Pancreas (tissue), 10 donors: ENCODE measurements around the gene TRAPPC2L. TPM values are rescaled to one million over a fixed set of nuclear protein-coding genes. Genes with fewer than 3 reads are reported as not detected.

Experiments used
- ATAC-seq, 4 donors: fragments of 200-7000 bp; cut with Tn5 transposase; one replicate each; pipeline versions ENCODE4 v1.8.0 to v1.9.1; 2020; ENCODE audit warnings: mild to moderate bottlenecking in 4 of 4, moderate library complexity in 4 of 4
- DNase-seq, 6 donors: peaks; one replicate each; pipeline ENCODE4 v3.0.0-alpha.2; 2020
- FAIRE-seq: peaks from 2 replicates; lab custom pipeline; 2012; peaks lifted over from hg19 to GRCh38; lab: Jason Lieb, UNC
- H3K27ac ChIP-seq, 4 donors: fragments of 200-600 bp; sonication (generic); 1 replicate in 3 of 4; 2 replicates in 1 of 4; pipeline versions ENCODE4 v1.5.0 to v1.8.0; 2020
- H3K27me3 ChIP-seq, 4 donors: fragments of 200-600 bp; one replicate each; pipeline ENCODE4 v1.8.0; 2021
- H3K36me3 ChIP-seq, 3 donors: fragments of 200-600 bp; sonication (generic) in 1 of 3; one replicate each; pipeline versions ENCODE4 v1.5.0 to v1.8.0; 2020 to 2021
- H3K4me1 ChIP-seq, 3 donors: fragments of 200-600 bp; one replicate each; pipeline ENCODE4 v1.8.0; 2021
- H3K4me3 ChIP-seq, 4 donors: fragments of 200-600 bp; sonication (generic) in 2 of 4; one replicate each; pipeline versions ENCODE4 v1.5.0 to v1.8.0; 2020 to 2021
- H3K9me3 ChIP-seq, 4 donors: fragments of 200-600 bp; one replicate each; pipeline ENCODE4 v1.8.0; 2021
- CTCF ChIP-seq, 4 donors: fragments of 200-600 bp; sonication (generic) in 3 of 4; IDR thresholded peaks; one replicate each; pipeline versions ENCODE4 v1.5.0 to v1.8.0; 2021; ENCODE audit warnings: antibody characterized with exemption in 4 of 4
- WGBS, 2 donors: extraction: QIAGEN DNeasy Blood & Tissue Kit; methylation state at CpG; one replicate each; pipeline ENCODE4 v1.1.7; 2013; 5-methylcytosine and 5-hydroxymethylcytosine counted together
- intact Hi-C, 3 donors: fragments of 100-400 bp; cut with DNase I; formaldehyde crosslinking; loops; one replicate each; pipeline versions ENCODE4 v1.11.1 to v1.14.2; 2022
- polyA plus RNA-seq, 2 donors: library from polyadenylated mRNA; stranded (reverse); fragments of 200-250 nt; gene quantifications; one replicate each; pipeline ENCODE4 v1.2.3, GENCODE V29; 2013
- total RNA-seq, 6 donors: library from RNA; stranded (reverse); fragmentation: NEBNext Ultra II Directional in 4 of 6; extraction: Animal tissue kit (Norgen Biotek cat#: 25700) in 4 of 6; gene quantifications; one replicate each; pipeline versions ENCODE4 v1.2.1 to v1.2.4, GENCODE V29; 2021 to 2023
- donor health status: healthy with polysubstance abuse.
- donor health status: DM: no; HTN: no; CAD: no; lungs with moderate emphysema.
- donor health status: DM: no; HTN: no; CAD: no.
- donor health status: control.
- donor health status: control.
- donor health status: Bipolar disorder and iron deficiency.
- donor health status: DM: yes; HTN: yes; CAD: no.
- donor health status: DM: no; HTN: no; CAD: no.
- donor health status: DM: no; HTN: no; CAD: no.
- donor health status: DM: yes; HTN: yes; CAD: no.

Gene TRAPPC2L
- total and polyA plus RNA-seq, 8 donors: 16.0 to 55.2 (median 27.4) TPM

GRCh38 chr16:88911136-88911945, 54.4 kb downstream of the TRAPPC2L start:
- peaks cover 0 to 20% (median 20%) of the 10 kb centered on the region in 3 donors for H3K4me1 ChIP-seq
- no peaks in the 10 kb centered on the region for H3K36me3 ChIP-seq
- H3K4me3 ChIP-seq: no peak overlapping the region
- no peaks in the 10 kb centered on the region for H3K27me3 ChIP-seq
- peak in 1 of 6 donors; percentile 39 for DNase-seq
- H3K9me3 ChIP-seq: no peaks in the 10 kb centered on the region
- intact Hi-C loops: no loop called here
- FAIRE-seq: no peak
- TF ChIP-seq CTCF (IDR thresholded peaks at IDR 0.05): no peak
- 64 to 82% methylated on average over 36 of the region's 36 CpGs for WGBS, 2 donors
- H3K27ac ChIP-seq: no peak overlapping the region
- ATAC-seq: peak in 1 of 4 donors; percentile 2

- Histone ChIP-seq H3K4me3 (no peak overlapping the region), H3K4me1 (peaks cover 0 to 20% (median 20%) of the 10 kb centered on the region in 3 donors), H3K27me3 (no peaks in the 10 kb centered on the region), H3K27ac (no peak overlapping the region), H3K36me3 (no peaks in the 10 kb centered on the region), H3K9me3 (no peaks in the 10 kb centered on the region)
- TF ChIP-seq CTCF (IDR thresholded peaks at IDR 0.05): no peak
- FAIRE-seq (no peak), DNase-seq (no peak), ATAC-seq (no peak)
- intact Hi-C loops: no loop called here
- WGBS, 2 donors: 89 to 92% methylated on average over 16 of the region's 16 CpGs
These were observed 55.0 kb downstream of the TRAPPC2L start for GRCh38 chr16:88911946-88912310.

Other genes with a start within 250 kb of the TRAPPC2L start
- gene IL17C, start 218.6 kb upstream of the TRAPPC2L start, total RNA-seq: not detected
- gene IL17C, start 218.6 kb upstream of the TRAPPC2L start, polyA plus RNA-seq: under 1 TPM in 1 of 2 donors, not detected in 1; 0.14 TPM
- 100 to 1,000 TPM in 2 of 6 donors, 10 to 100 TPM in 4; 38.0 to 135 (median 58.8) TPM for gene CYBA, start 206.1 kb upstream of the TRAPPC2L start, total RNA-seq
- 10 to 100 TPM; 63.3 to 85.9 TPM for gene CYBA, start 206.1 kb upstream of the TRAPPC2L start, polyA plus RNA-seq
- 10 to 100 TPM; 12.7 to 20.7 (median 15.3) TPM for gene MVD, start 194.0 kb upstream of the TRAPPC2L start, total RNA-seq
- 10 to 100 TPM; 41.8 to 46.6 TPM for gene MVD, start 194.0 kb upstream of the TRAPPC2L start, polyA plus RNA-seq
- gene SNAI3, start 170.6 kb upstream of the TRAPPC2L start, total RNA-seq: 1 to 10 TPM in 1 of 6 donors, under 1 TPM in 5; 0.19 to 1.9 (median 0.69) TPM
- 1 to 10 TPM in 1 of 2 donors, under 1 TPM in 1; 0.72 to 1.2 TPM for gene SNAI3, start 170.6 kb upstream of the TRAPPC2L start, polyA plus RNA-seq
- 10 to 100 TPM in 4 of 6 donors, 1 to 10 TPM in 2; 9.7 to 18.0 (median 10.9) TPM for gene RNF166, start 150.7 kb upstream of the TRAPPC2L start, total RNA-seq
- 10 to 100 TPM; 23.4 to 40.9 TPM for gene RNF166, start 150.7 kb upstream of the TRAPPC2L start, polyA plus RNA-seq
- gene CTU2, start 150.6 kb upstream of the TRAPPC2L start, total RNA-seq: 10 to 100 TPM in 3 of 6 donors, 1 to 10 TPM in 3; 8.1 to 13.3 (median 10.0) TPM
- gene CTU2, start 150.6 kb upstream of the TRAPPC2L start, polyA plus RNA-seq: 10 to 100 TPM; 20.3 to 21.9 TPM
- 10 to 100 TPM; 16.3 to 72.0 (median 23.9) TPM for gene PIEZO1, start 71.9 kb upstream of the TRAPPC2L start, total RNA-seq
- gene PIEZO1, start 71.9 kb upstream of the TRAPPC2L start, polyA plus RNA-seq: 100 to 1,000 TPM; 189 to 255 TPM
- 1 to 10 TPM in 4 of 6 donors, under 1 TPM in 2; 0.12 to 1.8 (median 1.4) TPM for gene CDT1, start 53.3 kb upstream of the TRAPPC2L start, total RNA-seq
- under 1 TPM; 0.30 to 0.35 TPM for gene CDT1, start 53.3 kb upstream of the TRAPPC2L start, polyA plus RNA-seq
- gene APRT, start 45.2 kb upstream of the TRAPPC2L start, total RNA-seq: 10 to 100 TPM; 38.8 to 85.4 (median 61.6) TPM
- 10 to 100 TPM; 82.7 to 88.2 TPM for gene APRT, start 45.2 kb upstream of the TRAPPC2L start, polyA plus RNA-seq
- gene GALNS, start 180 bp upstream of the TRAPPC2L start, total RNA-seq: 10 to 100 TPM in 2 of 6 donors, 1 to 10 TPM in 4; 5.7 to 19.2 (median 7.2) TPM
- gene GALNS, start 180 bp upstream of the TRAPPC2L start, polyA plus RNA-seq: 10 to 100 TPM; 18.0 to 26.1 TPM
- gene PABPN1L, start 9.5 kb downstream of the TRAPPC2L start, total RNA-seq: under 1 TPM in 3 of 6 donors, not detected in 3; 0.23 to 0.35 (median 0.24) TPM
- under 1 TPM; 0.63 to 0.65 TPM for gene PABPN1L, start 9.5 kb downstream of the TRAPPC2L start, polyA plus RNA-seq
- gene CBFA2T3, start 120.1 kb downstream of the TRAPPC2L start, total RNA-seq: 10 to 100 TPM; 16.7 to 27.0 (median 21.9) TPM
- gene CBFA2T3, start 120.1 kb downstream of the TRAPPC2L start, polyA plus RNA-seq: 10 to 100 TPM in 1 of 2 donors, 1 to 10 TPM in 1; 8.7 to 24.6 TPM
- gene ACSF3, start 236.7 kb downstream of the TRAPPC2L start, total RNA-seq: 10 to 100 TPM; 17.3 to 26.6 (median 18.9) TPM
- 10 to 100 TPM; 32.6 to 36.9 TPM for gene ACSF3, start 236.7 kb downstream of the TRAPPC2L start, polyA plus RNA-seq